ENCODE results near the gene MOV10L1. TPM values are rescaled to one million over a fixed set of nuclear protein-coding genes. Genes with fewer than 3 reads are reported as not detected.

Gene MOV10L1
- 0.26 and 1.6 TPM in 2 replicates for total RNA-seq (2014; rRNA removed)
- percentile 42 among the genes with signal in this experiment for Bru-seq, nascent RNA
- BruChase-seq, experiment 1, labeled RNA remaining after a 6-hour chase: percentile 45 among the genes with signal in this experiment
- BruChase-seq, experiment 2, labeled RNA remaining after a 2-hour chase: percentile 50 among the genes with signal in this experiment
- long read RNA-seq, partial matches to known transcripts: 0 of 3 reads
- long read RNA-seq, other reads (novel, unspliced or antisense): 3 of 3 reads

DNA sequence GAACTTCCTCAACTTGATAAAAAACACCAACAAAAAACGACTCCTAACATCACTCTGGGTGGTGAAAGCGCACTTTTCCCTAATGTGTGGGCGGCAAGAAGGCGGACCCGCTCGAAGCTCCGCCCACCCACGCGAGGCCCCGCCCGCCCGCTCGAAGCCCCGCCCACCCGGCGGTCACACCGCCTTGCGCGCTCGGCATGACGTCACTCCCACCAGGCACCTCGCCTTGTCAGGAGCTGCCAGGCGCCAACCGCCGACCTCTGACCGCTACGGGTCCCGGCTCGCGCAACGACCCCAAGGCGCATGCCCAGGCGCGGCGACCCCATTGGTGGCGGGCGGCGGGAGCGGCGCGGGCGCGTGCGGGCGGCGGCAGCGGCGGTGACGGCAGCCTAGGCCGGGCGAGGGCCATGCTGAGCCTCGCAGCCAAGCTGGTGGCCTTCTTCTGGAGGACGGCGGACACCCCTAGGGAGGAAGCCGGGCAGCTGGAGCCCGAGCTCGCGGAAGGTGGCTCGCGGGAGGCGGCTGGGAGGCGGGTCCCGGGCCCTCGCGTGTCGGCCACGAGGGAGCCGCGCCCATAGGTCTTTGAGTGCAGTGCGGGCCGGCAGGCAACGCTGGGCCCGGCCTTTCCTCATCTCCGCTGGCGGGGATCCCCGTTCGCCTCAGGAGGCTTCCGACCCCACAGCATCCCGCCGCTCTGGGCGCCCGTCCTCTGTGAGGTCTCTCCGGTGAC, at the start of gene MOV10L1:
Gene MOV10L1 (plus strand): TSS at position 325 of the 730 bp plus-strand sequence. CDS start 83 bp downstream, at position 408.
- no peak for ATAC-seq
- no peak within 1 kb of the TSS for H3K27ac ChIP-seq (ENCODE audit: low read length)

GRCh38 chr22:50040717-50041116, 49.1 kb upstream of the MOV10L1 start:
- H3K9me2 ChIP-seq (replicated peaks; ENCODE audit: low read length): no peaks in the 10 kb centered on the region
- no peak for DNase-seq
- H4K20me1 ChIP-seq (ENCODE audit: low read length): no peaks in the 10 kb centered on the region
- no peaks in the 10 kb centered on the region for H3K4me1 ChIP-seq (ENCODE audit: insufficient read depth, low read length)
- ATAC-seq: no peak
- POLR2A ChIA-PET (ENCODE audit: unreplicated experiment): no interaction called here
- intact Hi-C loops (cut with micrococcal nuclease): no loop called here
- no peaks in the 10 kb centered on the region for H3K79me2 ChIP-seq (ENCODE audit: low read length)
- no peaks in the 10 kb centered on the region for H3K36me3 ChIP-seq (ENCODE audit: low read depth, low read length)
- no peaks in the 10 kb centered on the region for H3K27me3 ChIP-seq (ENCODE audit: low read length)
- H2AFZ ChIP-seq (ENCODE audit: low read length): no peak overlapping the region
- CTCF ChIA-PET: no interaction called here
- H3K9me3 ChIP-seq (ENCODE audit: low read length): no peaks in the 10 kb centered on the region
- H3F3A ChIP-seq (ENCODE audit: low read length, unreplicated experiment): no peaks in the 10 kb centered on the region
- TF ChIP-seq EZH2phosphoT487 (IDR thresholded peaks at IDR 0.05; ENCODE audit: borderline replicate concordance, low read length): no peak
- TF ChIP-seq, protein P1, sequence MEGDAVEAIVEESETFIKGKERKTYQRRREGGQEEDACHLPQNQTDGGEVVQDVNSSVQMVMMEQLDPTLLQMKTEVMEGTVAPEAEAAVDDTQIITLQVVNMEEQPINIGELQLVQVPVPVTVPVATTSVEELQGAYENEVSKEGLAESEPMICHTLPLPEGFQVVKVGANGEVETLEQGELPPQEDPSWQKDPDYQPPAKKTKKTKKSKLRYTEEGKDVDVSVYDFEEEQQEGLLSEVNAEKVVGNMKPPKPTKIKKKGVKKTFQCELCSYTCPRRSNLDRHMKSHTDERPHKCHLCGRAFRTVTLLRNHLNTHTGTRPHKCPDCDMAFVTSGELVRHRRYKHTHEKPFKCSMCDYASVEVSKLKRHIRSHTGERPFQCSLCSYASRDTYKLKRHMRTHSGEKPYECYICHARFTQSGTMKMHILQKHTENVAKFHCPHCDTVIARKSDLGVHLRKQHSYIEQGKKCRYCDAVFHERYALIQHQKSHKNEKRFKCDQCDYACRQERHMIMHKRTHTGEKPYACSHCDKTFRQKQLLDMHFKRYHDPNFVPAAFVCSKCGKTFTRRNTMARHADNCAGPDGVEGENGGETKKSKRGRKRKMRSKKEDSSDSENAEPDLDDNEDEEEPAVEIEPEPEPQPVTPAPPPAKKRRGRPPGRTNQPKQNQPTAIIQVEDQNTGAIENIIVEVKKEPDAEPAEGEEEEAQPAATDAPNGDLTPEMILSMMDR (conservative IDR thresholded peaks at IDR 0.05; ENCODE audit: low read depth, low read length): no peak
- TF ChIP-seq EZH2 (IDR thresholded peaks at IDR 0.05; ENCODE audit: low read length, unreplicated experiment): no peak
- no TSS peak for BruUV-seq (replicated peaks)
- H3K9ac ChIP-seq (ENCODE audit: low read length): no peak overlapping the region
- no peak overlapping the region for H3K4me3 ChIP-seq (ENCODE audit: low read length)
- no peak overlapping the region for H3K4me2 ChIP-seq (ENCODE audit: low read length)
- H3K27ac ChIP-seq (ENCODE audit: low read length): no peak overlapping the region

More for the DNA sequence above, at the start of gene MOV10L1:
- DNase-seq: no peak
- no peaks in the 10 kb centered on the region for H3K9me3 ChIP-seq (ENCODE audit: low read length)
- H3K9me2 ChIP-seq (replicated peaks; ENCODE audit: low read length): no peaks in the 10 kb centered on the region
- H3K4me2 ChIP-seq (ENCODE audit: low read length): no peak within 1 kb of the TSS
- H3K79me2 ChIP-seq (ENCODE audit: low read length): no peaks in the 10 kb centered on the region
- H3K27me3 ChIP-seq (ENCODE audit: low read length): no peaks in the 10 kb centered on the region
- no peaks in the 10 kb centered on the region for H3F3A ChIP-seq (ENCODE audit: low read length, unreplicated experiment)
- ChIA-PET CTCF (no interaction called here), POLR2A (ENCODE audit: unreplicated experiment) (interaction anchor here (0.6 kb wide), 1 partner anchor 26 kb away, joined by 14 read pairs; no protein-coding TSS in a partner anchor)
- H3K9ac ChIP-seq (ENCODE audit: low read length): no peak within 1 kb of the TSS
- no peaks in the 10 kb centered on the region for H3K4me1 ChIP-seq (ENCODE audit: insufficient read depth, low read length)
- no TSS peak for BruUV-seq (replicated peaks)
- no peak for TF ChIP-seq EZH2phosphoT487 (IDR thresholded peaks at IDR 0.05; ENCODE audit: borderline replicate concordance, low read length)
- TF ChIP-seq EZH2 (IDR thresholded peaks at IDR 0.05; ENCODE audit: low read length, unreplicated experiment): no peak
- TF ChIP-seq, protein P1 (conservative IDR thresholded peaks at IDR 0.05; ENCODE audit: low read depth, low read length): no peak
- H3K4me3 ChIP-seq (ENCODE audit: low read length): no peak within 1 kb of the TSS
- H3K36me3 ChIP-seq (ENCODE audit: low read depth, low read length): no peaks in the 10 kb centered on the region
- intact Hi-C loops (cut with micrococcal nuclease): no loop called here
- H4K20me1 ChIP-seq (ENCODE audit: low read length): no peaks in the 10 kb centered on the region
- H2AFZ ChIP-seq (ENCODE audit: low read length): no peak within 1 kb of the TSS
